BJ (cell line): ENCODE measurements around the gene ATP6V0E2. TPM values are rescaled to one million over a fixed set of nuclear protein-coding genes. Genes with fewer than 3 reads are reported as not detected.

Source experiments
- CTCF ChIA-PET: fragments of 350-600 bp; formaldehyde crosslinking; extraction: SDS; loops from one replicate; lab custom pipeline; 2021; ENCODE audit warnings: antibody characterized with exemption, inconsistent platforms; lab: Yijun Ruan, JAX
- POLR2A ChIA-PET: fragments of 300-600 bp; sonication (Branson Sonifier 250); formaldehyde crosslinking; extraction: SDS; loops from one replicate; lab custom pipeline; 2021; ENCODE audit warnings: antibody characterized with exemption; lab: Charles Lee
- DNase-seq: peaks from one replicate; pipeline ENCODE4 v3.0.0-alpha.2; 2011; ENCODE audit warnings: low read depth
- H3K27me3 ChIP-seq: 2 replicates; pipeline ENCODE4 v1.6.0; 2011; ENCODE audit warnings: low read length; ENCODE audit not compliant: control insufficient read depth, insufficient read depth
- H3K36me3 ChIP-seq: 2 replicates; pipeline ENCODE4 v1.5.1; 2011; ENCODE audit warnings: low read length; ENCODE audit not compliant: control insufficient read depth, insufficient read depth
- H3K4me3 ChIP-seq: 2 replicates; pipeline ENCODE4 v1.5.1; 2011; ENCODE audit warnings: low read depth, mild to moderate bottlenecking, control low read depth, low read length
- CTCF ChIP-seq: IDR thresholded peaks from 2 replicates; pipeline ENCODE4 v1.5.1; 2011; ENCODE audit warnings: low read depth, mild to moderate bottlenecking, control low read depth, inconsistent platforms, low read length, moderate library complexity; ENCODE audit not compliant: insufficient read depth
- polyA plus RNA-seq: library from polyadenylated mRNA; depleted of rRNA; stranded (reverse); fragments of >200 nt; gene quantifications from 2 replicates; pipeline ENCODE4 v1.2.3, GENCODE V29; 2011

The ATP6V0E2 gene
- polyA plus RNA-seq, 1 experiment = 17.7 TPM

DNA sequence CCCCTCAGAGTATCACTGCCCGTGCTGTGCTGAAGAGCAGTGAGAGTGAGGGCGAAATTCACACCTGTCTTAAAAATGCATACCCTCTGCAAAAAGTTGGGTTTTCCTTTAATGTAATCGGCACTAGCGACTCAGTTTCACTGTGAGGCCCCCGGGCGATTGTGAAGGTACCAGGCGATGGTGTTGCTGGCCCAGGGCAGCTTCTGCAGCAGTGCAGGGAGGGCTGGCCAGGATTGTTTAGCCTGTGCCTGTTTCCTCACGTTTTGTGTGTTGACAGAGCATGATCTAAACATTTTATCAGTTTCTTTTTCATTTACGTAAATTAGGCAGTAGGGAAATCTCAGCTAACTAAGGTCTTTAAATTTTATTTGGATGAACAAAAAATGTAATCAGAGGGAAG lies 22.3 kb upstream of the ATP6V0E2 start:
- TF ChIP-seq CTCF = no peak
- Histone ChIP-seq H3K4me3 (no peak overlapping the region), H3K27me3 (no peaks in the 10 kb centered on the region), H3K36me3 (peaks cover 10% of the 10 kb centered on the region)
- CTCF ChIA-PET = interaction anchor here (2.4 kb wide), 1 partner anchor 9 kb away, joined by 5 read pairs; no protein-coding TSS in a partner anchor
- no peak for DNase-seq
- POLR2A ChIA-PET = no interaction called here

DNA sequence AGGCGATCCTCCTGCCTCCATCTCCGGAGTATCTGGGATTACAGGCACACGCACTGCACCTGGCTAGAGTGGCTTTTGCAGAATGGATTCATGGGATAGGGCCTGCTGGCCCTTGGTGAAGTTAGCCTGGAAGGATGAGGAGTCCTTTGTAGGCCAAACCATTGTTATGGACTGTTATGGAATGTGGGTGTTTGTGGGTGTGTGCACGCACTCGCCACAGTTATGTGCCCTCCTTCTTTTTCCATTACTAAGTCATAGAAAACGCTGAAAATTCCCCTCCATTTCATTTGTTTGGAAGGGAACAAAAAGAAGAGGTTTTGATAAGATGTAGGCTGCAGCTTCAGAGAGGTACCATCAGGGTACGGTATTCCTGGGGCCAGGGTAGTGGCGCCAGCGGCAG lies 20.6 kb upstream of the ATP6V0E2 start:
- Histone ChIP-seq H3K4me3 (no peak overlapping the region), H3K36me3 (peaks cover 6% of the 10 kb centered on the region), H3K27me3 (no peaks in the 10 kb centered on the region)
- TF ChIP-seq CTCF = no peak
- DNase-seq = no peak
- ChIA-PET CTCF (interaction anchor here (1.1 kb wide), 1 partner anchor 13 kb away, joined by 4 read pairs; no protein-coding TSS in a partner anchor), POLR2A (no interaction called here)

- POLR2A ChIA-PET = interaction anchor here (0.5 kb wide), 1 partner anchor 1254 kb away, joined by 4 read pairs; no protein-coding TSS in a partner anchor
- no peak for TF ChIP-seq CTCF
- no peak for DNase-seq
- CTCF ChIA-PET = interaction anchor here (0.6 kb wide), 1 partner anchor 516 kb away, joined by 3 read pairs; no protein-coding TSS in a partner anchor
- Histone ChIP-seq H3K27me3 (no peaks in the 10 kb centered on the region), H3K36me3 (peaks cover 11% of the 10 kb centered on the region), H3K4me3 (no peak overlapping the region)
Observed at GRCh38 chr7:149854611-149855360, 19.0 kb upstream of the ATP6V0E2 start.

DNA sequence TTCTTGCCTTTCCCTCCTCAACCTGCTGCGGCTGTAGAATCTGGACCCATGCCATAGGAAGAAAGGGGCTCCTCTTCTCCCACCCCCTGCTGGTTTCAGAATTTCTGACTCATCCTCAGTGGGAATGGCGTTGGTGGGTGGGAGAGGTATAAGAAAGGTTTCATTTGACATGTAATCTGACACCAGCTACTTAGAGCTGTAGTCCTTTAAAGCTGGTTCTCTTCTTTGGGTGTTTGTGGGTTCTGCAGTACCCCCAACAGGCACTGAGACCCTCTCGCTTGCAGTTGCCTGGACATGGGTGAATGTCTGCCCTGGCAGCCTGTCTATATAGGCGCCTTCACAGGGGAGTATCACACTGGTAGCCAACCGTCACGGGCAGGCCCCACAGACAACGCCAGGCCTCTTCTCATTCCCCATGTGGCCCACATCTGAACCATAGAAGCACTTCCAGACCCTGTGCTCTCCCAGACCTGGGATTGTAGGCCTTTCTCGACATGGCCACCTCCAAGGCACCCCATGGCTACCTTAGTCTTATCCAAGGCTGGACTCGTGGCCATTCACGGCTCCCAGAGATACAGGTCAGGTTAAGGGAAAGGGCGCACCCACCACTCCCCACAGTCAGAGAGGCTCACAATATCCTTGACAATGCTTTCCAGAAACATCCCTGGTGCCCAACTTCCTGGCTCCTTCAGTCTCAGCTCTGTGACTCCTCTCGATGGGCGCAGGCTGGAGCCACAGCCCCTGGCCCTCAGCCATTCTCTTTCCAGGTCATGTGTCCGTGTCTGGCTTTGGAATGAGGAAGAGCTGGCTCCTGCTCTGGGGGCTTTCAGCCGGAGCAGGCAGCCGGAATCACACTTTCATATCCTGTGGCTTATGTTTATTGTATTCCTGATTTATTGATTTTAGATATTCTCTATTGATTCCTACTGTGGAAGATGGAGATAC lies 18.1 kb upstream of the ATP6V0E2 start:
- DNase-seq = peak; percentile 41
- Histone ChIP-seq H3K36me3 (peaks cover 9% of the 10 kb centered on the region), H3K27me3 (no peaks in the 10 kb centered on the region), H3K4me3 (no peak overlapping the region)
- TF ChIP-seq CTCF = no peak
- POLR2A ChIA-PET = no interaction called here
- CTCF ChIA-PET = no interaction called here

- CTCF ChIA-PET = no interaction called here
- DNase-seq = no peak
Observed at GRCh38 chr7:149856583-149856982, 17.2 kb upstream of the ATP6V0E2 start.

More at GRCh38 chr7:149856583-149856982, 17.2 kb upstream of the ATP6V0E2 start:
- no peak for TF ChIP-seq CTCF
- no peaks in the 10 kb centered on the region for H3K27me3 ChIP-seq
- H3K36me3 ChIP-seq = peaks cover 14% of the 10 kb centered on the region
- H3K4me3 ChIP-seq = no peak overlapping the region
- POLR2A ChIA-PET = no interaction called here
